Measurements from ENCODE around the gene CISH.

CISH gene

GRCh38 chr3:50635066-50635465 lies 23.5 kb upstream of the CISH start:
- no peak for DNase-seq

- no peak for DNase-seq
These were observed 21.7 kb upstream of the CISH start for GRCh38 chr3:50633230-50633790.

- DNase-seq: no peak
These were observed 20.9 kb upstream of the CISH start for GRCh38 chr3:50632450-50632849.

- no peak for DNase-seq
These were observed 19.3 kb upstream of the CISH start for GRCh38 chr3:50630877-50631276.

GRCh38 chr3:50630394-50630793 lies 18.8 kb upstream of the CISH start:
- DNase-seq: no peak

- DNase-seq: no peak
These were observed 17.0 kb upstream of the CISH start for GRCh38 chr3:50628601-50629000.

- DNase-seq: no peak
These were observed 16.0 kb upstream of the CISH start for GRCh38 chr3:50627407-50628051.

GRCh38 chr3:50626401-50626800 lies 14.8 kb upstream of the CISH start:
- DNase-seq: no peak

- DNase-seq: no peak
These were observed 13.9 kb upstream of the CISH start for GRCh38 chr3:50625231-50626182.

GRCh38 chr3:50624634-50625033 lies 13.1 kb upstream of the CISH start:
- no peak for DNase-seq

GRCh38 chr3:50623840-50624474 lies 12.4 kb upstream of the CISH start:
- no peak for DNase-seq

- DNase-seq: no peak
These were observed 11.3 kb upstream of the CISH start for GRCh38 chr3:50622881-50623280.

- no peak for DNase-seq
These were observed 9.2 kb upstream of the CISH start for GRCh38 chr3:50620820-50621219.

- no peak for DNase-seq
These were observed 8.8 kb upstream of the CISH start for GRCh38 chr3:50620420-50620819.

GRCh38 chr3:50617911-50618481 lies 6.4 kb upstream of the CISH start:
- DNase-seq: no peak

- no peak for DNase-seq
These were observed 5.7 kb upstream of the CISH start, which contains the start of gene MAPKAPK3 for GRCh38 chr3:50617096-50617791. MAPKAPK3 (plus strand) TSS chr3:50617151; CDS start chr3:50617566, 415 bp downstream.

- no peak for DNase-seq
These were observed 5.2 kb upstream of the CISH start for GRCh38 chr3:50616770-50617095.

- peak in 1 of 2 experiments; percentile 65 for DNase-seq
These were observed 4.6 kb upstream of the CISH start for GRCh38 chr3:50616003-50616769.

GRCh38 chr3:50615190-50615589 lies 3.6 kb upstream of the CISH start:
- DNase-seq: no peak

- no peak for DNase-seq
These were observed 1.6 kb upstream of the CISH start for GRCh38 chr3:50612970-50613846.
